ENCODE data around the gene APCS.

Gene APCS

DNA sequence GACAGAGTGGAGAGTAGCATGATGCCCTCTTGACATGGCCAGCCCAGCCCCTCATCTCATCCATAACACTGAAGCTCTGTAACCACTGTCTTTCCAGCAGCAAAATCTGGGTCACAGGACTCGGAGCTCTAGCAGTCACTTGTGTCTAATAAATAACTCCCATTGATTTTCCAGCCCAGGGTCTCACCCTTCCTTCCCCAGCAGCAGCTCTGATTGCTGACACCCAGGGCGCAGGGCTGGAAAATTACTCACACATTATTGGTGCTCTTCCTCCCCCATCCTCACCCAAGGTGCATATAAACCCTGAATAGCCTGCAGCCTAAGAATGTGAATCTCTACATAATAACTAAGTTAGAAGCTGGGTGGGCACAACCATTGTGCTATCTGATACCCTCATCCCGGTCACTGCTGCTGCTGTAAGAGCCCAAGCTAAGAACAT, 30.7 kb upstream of the APCS start:
- Histone ChIP-seq H2BK120ac (ENCODE audit: insufficient read depth, low read length, poor library complexity) (no peak overlapping the region), H3K36me3 (ENCODE audit: control insufficient read depth in 1 of 2, insufficient read depth in 2 of 2, low read length in 2 of 2) (no peaks in the 10 kb centered on the region), H2BK5ac (ENCODE audit: low read depth, low read length, poor library complexity) (no peak overlapping the region), H4K12ac (ENCODE audit: low read depth, low read length) (no peak overlapping the region), H3K4me1 (ENCODE audit: control insufficient read depth in 1 of 2, insufficient read depth in 2 of 2, low read length in 2 of 2) (no peaks in the 10 kb centered on the region), H2AFZ (ENCODE audit: insufficient read depth, low read length, poor library complexity) (no peak overlapping the region), H3K79me2 (ENCODE audit: control insufficient read depth, insufficient read depth, low read length, poor library complexity) (no peaks in the 10 kb centered on the region), H3K18ac (ENCODE audit: low read length) (no peak overlapping the region), H3K9ac (ENCODE audit: low read length) (no peak overlapping the region), H3K4me2 (ENCODE audit: low read length) (no peak overlapping the region), H3K4me3 (ENCODE audit: low read depth, low read length) (no peak overlapping the region), H3K27me3 (ENCODE audit: insufficient read depth, low read length) (no peaks in the 10 kb centered on the region), H4K91ac (ENCODE audit: low read depth, low read length) (no peak overlapping the region), H3K27ac (ENCODE audit: low read depth, low read length) (no peak overlapping the region), H2BK12ac (ENCODE audit: low read length) (no peak overlapping the region), H3K23ac (ENCODE audit: low read length) (no peak overlapping the region), H3K79me1 (ENCODE audit: low read length) (no peaks in the 10 kb centered on the region), H4K8ac (ENCODE audit: low read depth, low read length) (no peak overlapping the region), H3K14ac (ENCODE audit: low read length) (no peak overlapping the region), H3K4ac (ENCODE audit: low read depth, low read length) (no peak overlapping the region), H3K9me3 (ENCODE audit: insufficient read depth, low read depth, low read length) (no peaks in the 10 kb centered on the region), H2AK5ac (ENCODE audit: low read length) (no peak overlapping the region)
- WGBS (ENCODE audit: extremely low coverage, insufficient coverage, insufficient read length), result no CpG with 5 or more reads among the region's 3 CpGs
- DNase-seq, result no peak

DNA sequence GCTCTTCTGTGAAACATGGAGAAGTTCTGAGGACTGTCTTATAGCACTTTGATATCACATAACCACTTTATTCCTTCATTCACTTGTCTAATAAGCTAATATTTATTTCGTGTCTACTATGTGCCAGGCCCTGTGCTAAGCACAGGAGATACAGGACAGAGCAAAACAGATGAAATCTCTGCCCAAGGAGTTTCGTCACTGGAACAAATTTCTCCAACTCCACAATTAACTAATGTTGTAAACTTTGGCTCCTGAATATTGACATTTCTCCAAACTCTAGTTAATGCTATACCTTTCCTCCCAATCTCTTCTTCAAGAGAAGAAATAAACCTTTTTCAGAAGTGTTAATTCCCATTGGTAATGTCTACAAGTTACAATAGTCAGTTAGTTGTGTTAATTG, 27.0 kb upstream of the APCS start:
- Histone ChIP-seq H4K12ac (ENCODE audit: low read depth, low read length) (no peak overlapping the region), H3K4me1 (ENCODE audit: control insufficient read depth in 1 of 2, insufficient read depth in 2 of 2, low read length in 2 of 2) (no peaks in the 10 kb centered on the region), H3K27me3 (ENCODE audit: insufficient read depth, low read length) (no peaks in the 10 kb centered on the region), H3K79me2 (ENCODE audit: control insufficient read depth, insufficient read depth, low read length, poor library complexity) (no peaks in the 10 kb centered on the region), H3K14ac (ENCODE audit: low read length) (no peak overlapping the region), H3K4me2 (ENCODE audit: low read length) (no peak overlapping the region), H3K4ac (ENCODE audit: low read depth, low read length) (no peak overlapping the region), H3K23ac (ENCODE audit: low read length) (no peak overlapping the region), H3K79me1 (ENCODE audit: low read length) (no peaks in the 10 kb centered on the region), H4K91ac (ENCODE audit: low read depth, low read length) (no peak overlapping the region), H2BK12ac (ENCODE audit: low read length) (no peak overlapping the region), H3K9ac (ENCODE audit: low read length) (no peak overlapping the region), H2AK5ac (ENCODE audit: low read length) (no peak overlapping the region), H4K8ac (ENCODE audit: low read depth, low read length) (no peak overlapping the region), H2BK5ac (ENCODE audit: low read depth, low read length, poor library complexity) (no peak overlapping the region), H3K4me3 (ENCODE audit: low read depth, low read length) (no peak overlapping the region), H3K18ac (ENCODE audit: low read length) (no peak overlapping the region), H2AFZ (ENCODE audit: insufficient read depth, low read length, poor library complexity) (no peak overlapping the region), H3K27ac (ENCODE audit: low read depth, low read length) (no peak overlapping the region), H3K36me3 (ENCODE audit: control insufficient read depth in 1 of 2, insufficient read depth in 2 of 2, low read length in 2 of 2) (no peaks in the 10 kb centered on the region), H3K9me3 (ENCODE audit: insufficient read depth, low read depth, low read length) (no peaks in the 10 kb centered on the region), H2BK120ac (ENCODE audit: insufficient read depth, low read length, poor library complexity) (no peak overlapping the region)
- no CpG with 5 or more reads among the region's 2 CpGs for WGBS (ENCODE audit: extremely low coverage, insufficient coverage, insufficient read length)
- no peak for DNase-seq

GRCh38 chr1:159561497-159561896, 26.1 kb upstream of the APCS start:
- Histone ChIP-seq H4K12ac (ENCODE audit: low read depth, low read length) (no peak overlapping the region), H3K9ac (ENCODE audit: low read length) (no peak overlapping the region), H3K4me2 (ENCODE audit: low read length) (no peak overlapping the region), H3K79me1 (ENCODE audit: low read length) (no peaks in the 10 kb centered on the region), H3K4me3 (ENCODE audit: low read depth, low read length) (no peak overlapping the region), H3K14ac (ENCODE audit: low read length) (no peak overlapping the region), H3K79me2 (ENCODE audit: control insufficient read depth, insufficient read depth, low read length, poor library complexity) (no peaks in the 10 kb centered on the region), H3K27me3 (ENCODE audit: insufficient read depth, low read length) (no peaks in the 10 kb centered on the region), H2BK120ac (ENCODE audit: insufficient read depth, low read length, poor library complexity) (no peak overlapping the region), H3K27ac (ENCODE audit: low read depth, low read length) (no peak overlapping the region), H2BK5ac (ENCODE audit: low read depth, low read length, poor library complexity) (no peak overlapping the region), H2AK5ac (ENCODE audit: low read length) (no peak overlapping the region), H3K4me1 (ENCODE audit: control insufficient read depth in 1 of 2, insufficient read depth in 2 of 2, low read length in 2 of 2) (no peaks in the 10 kb centered on the region), H4K8ac (ENCODE audit: low read depth, low read length) (no peak overlapping the region), H3K9me3 (ENCODE audit: insufficient read depth, low read depth, low read length) (no peaks in the 10 kb centered on the region), H2BK12ac (ENCODE audit: low read length) (no peak overlapping the region), H3K23ac (ENCODE audit: low read length) (no peak overlapping the region), H4K91ac (ENCODE audit: low read depth, low read length) (no peak overlapping the region), H3K18ac (ENCODE audit: low read length) (no peak overlapping the region), H3K4ac (ENCODE audit: low read depth, low read length) (no peak overlapping the region), H2AFZ (ENCODE audit: insufficient read depth, low read length, poor library complexity) (no peak overlapping the region), H3K36me3 (ENCODE audit: control insufficient read depth in 1 of 2, insufficient read depth in 2 of 2, low read length in 2 of 2) (no peaks in the 10 kb centered on the region)
- no peak for DNase-seq

- Histone ChIP-seq H3K9ac (ENCODE audit: low read length) (no peak overlapping the region), H2AFZ (ENCODE audit: insufficient read depth, low read length, poor library complexity) (no peak overlapping the region)
- WGBS (ENCODE audit: extremely low coverage, insufficient coverage, insufficient read length), result no CpG with 5 or more reads among the region's 1 CpG
Observed at GRCh38 chr1:159562680-159563079, 24.9 kb upstream of the APCS start.

More at GRCh38 chr1:159562680-159563079, 24.9 kb upstream of the APCS start:
- Histone ChIP-seq H3K18ac (ENCODE audit: low read length) (no peak overlapping the region), H3K27me3 (ENCODE audit: insufficient read depth, low read length) (no peaks in the 10 kb centered on the region), H3K4me3 (ENCODE audit: low read depth, low read length) (no peak overlapping the region), H4K8ac (ENCODE audit: low read depth, low read length) (no peak overlapping the region), H3K27ac (ENCODE audit: low read depth, low read length) (no peak overlapping the region), H3K4ac (ENCODE audit: low read depth, low read length) (no peak overlapping the region), H3K79me1 (ENCODE audit: low read length) (no peaks in the 10 kb centered on the region), H3K4me2 (ENCODE audit: low read length) (no peak overlapping the region), H3K4me1 (ENCODE audit: control insufficient read depth in 1 of 2, insufficient read depth in 2 of 2, low read length in 2 of 2) (no peaks in the 10 kb centered on the region), H3K79me2 (ENCODE audit: control insufficient read depth, insufficient read depth, low read length, poor library complexity) (no peaks in the 10 kb centered on the region), H3K14ac (ENCODE audit: low read length) (no peak overlapping the region), H2BK5ac (ENCODE audit: low read depth, low read length, poor library complexity) (no peak overlapping the region), H3K36me3 (ENCODE audit: control insufficient read depth in 1 of 2, insufficient read depth in 2 of 2, low read length in 2 of 2) (no peaks in the 10 kb centered on the region), H2AK5ac (ENCODE audit: low read length) (no peak overlapping the region), H3K9me3 (ENCODE audit: insufficient read depth, low read depth, low read length) (no peaks in the 10 kb centered on the region), H2BK120ac (ENCODE audit: insufficient read depth, low read length, poor library complexity) (no peak overlapping the region), H3K23ac (ENCODE audit: low read length) (no peak overlapping the region), H2BK12ac (ENCODE audit: low read length) (no peak overlapping the region), H4K12ac (ENCODE audit: low read depth, low read length) (no peak overlapping the region), H4K91ac (ENCODE audit: low read depth, low read length) (no peak overlapping the region)
- no peak for DNase-seq
